ENCODE results near the gene STEAP3. TPM values are rescaled to one million over a fixed set of nuclear protein-coding genes. Genes with fewer than 3 reads are reported as not detected.

STEAP3 gene
- total and polyA plus RNA-seq, 2 donors (not counting 1 experiment from before 2014, with no cell fraction given) = 1.1 to 1.6 TPM

- peak overlapping the region; percentile 29 for H3K4me3 Mint-ChIP-seq
- no peaks in the 10 kb centered on the region for H3K9me3 Mint-ChIP-seq (ENCODE audit: insufficient read depth)
- ATAC-seq (ENCODE audit: low read depth) = peak; percentile 36
- no peak overlapping the region for H3K27ac Mint-ChIP-seq
- H3K4me1 Mint-ChIP-seq = peaks cover 11% of the 10 kb centered on the region
- ChIA-PET POLR2A (no interaction called here), CTCF (no interaction called here)
- Histone ChIP-seq H3K4me2 (replicated peaks; ENCODE audit: low read depth, low read length, poor library complexity, severe bottlenecking) (no peak overlapping the region), H3K27ac (ENCODE audit: low read length in 2 of 2) (no peak overlapping the region), H3K27me3 (replicated peaks in 1 of 4; ENCODE audit: control extremely low read depth in 1 of 4, control insufficient read depth in 3 of 4, insufficient read depth in 4 of 4, low read length in 3 of 4) (no peaks in the 10 kb centered on the region), H3K9ac (ENCODE audit: low read length) (no peak overlapping the region), H4K20me1 (ENCODE audit: control insufficient read depth, insufficient read depth, low read length, poor library complexity, severe bottlenecking) (no peaks in the 10 kb centered on the region), H3K36me3 (replicated peaks in 1 of 2; ENCODE audit: control extremely low read depth in 1 of 2, control insufficient read depth in 1 of 2, extremely low read depth in 1 of 2, insufficient read depth in 2 of 2, low read length in 1 of 2) (no peaks in the 10 kb centered on the region), H3K4me1 (ENCODE audit: control insufficient read depth in 2 of 2, insufficient read depth in 2 of 2, low read length in 2 of 2) (peaks cover 0 to 9% of the 10 kb centered on the region in 2 donors), H3K4me3 (ENCODE audit: control extremely low read depth in 1 of 5, extremely low read depth in 1 of 5, insufficient read depth in 1 of 5, low read depth in 2 of 5, low read length in 4 of 5) (no peak overlapping the region), H3K9me3 (ENCODE audit: control extremely low read depth in 1 of 3, control insufficient read depth in 2 of 3, insufficient read depth in 1 of 3, low read length in 2 of 3) (no peaks in the 10 kb centered on the region), H2AFZ (ENCODE audit: insufficient read depth, low read depth, low read length, poor library complexity, severe bottlenecking) (no peak overlapping the region), H3K79me2 (ENCODE audit: control insufficient read depth, insufficient read depth, low read length) (no peaks in the 10 kb centered on the region)
- intact Hi-C loops (cut with micrococcal nuclease) = no loop called here
- H3K27me3 Mint-ChIP-seq = no peaks in the 10 kb centered on the region
- peak; percentile 10 for DNase-seq
- TF ChIP-seq CTCF (IDR thresholded peaks at IDR 0.05) = no peak
- TF ChIP-seq EZH2 (IDR thresholded peaks at IDR 0.05; ENCODE audit: borderline replicate concordance, insufficient read depth, low read depth, low read length, poor library complexity, severe bottlenecking) = no peak
- 75% methylated on average over 9 of the region's 10 CpGs for WGBS (ENCODE audit: insufficient coverage)
Measured at GRCh38 chr2:119231975-119232665, 8.5 kb downstream of the STEAP3 start.

- no peak overlapping the region for H3K27ac ChIP-seq (ENCODE audit: low read length in 2 of 2)
- Mint-ChIP-seq H3K27ac (no peak overlapping the region), H3K4me3 (peak overlapping the region; percentile 29), H3K27me3 (no peaks in the 10 kb centered on the region), H3K4me1 (peaks cover 12% of the 10 kb centered on the region), H3K9me3 (ENCODE audit: insufficient read depth) (no peaks in the 10 kb centered on the region)
- H4K20me1 ChIP-seq (ENCODE audit: control insufficient read depth, insufficient read depth, low read length, poor library complexity, severe bottlenecking) = no peaks in the 10 kb centered on the region
- no peaks in the 10 kb centered on the region for H3K9me3 ChIP-seq (ENCODE audit: control extremely low read depth in 1 of 3, control insufficient read depth in 2 of 3, insufficient read depth in 1 of 3, low read length in 2 of 3)
- H3K79me2 ChIP-seq (ENCODE audit: control insufficient read depth, insufficient read depth, low read length) = no peaks in the 10 kb centered on the region
- intact Hi-C loops (cut with micrococcal nuclease) = no loop called here
- no peak for DNase-seq
- ChIA-PET POLR2A (no interaction called here), CTCF (no interaction called here)
- H3K27me3 ChIP-seq (replicated peaks in 1 of 4; ENCODE audit: control extremely low read depth in 1 of 4, control insufficient read depth in 3 of 4, insufficient read depth in 4 of 4, low read length in 3 of 4) = no peaks in the 10 kb centered on the region
- no peak for TF ChIP-seq CTCF (IDR thresholded peaks at IDR 0.05)
- H3K4me3 ChIP-seq (ENCODE audit: control extremely low read depth in 1 of 5, extremely low read depth in 1 of 5, insufficient read depth in 1 of 5, low read depth in 2 of 5, low read length in 4 of 5) = no peak overlapping the region
- no peak overlapping the region for H2AFZ ChIP-seq (ENCODE audit: insufficient read depth, low read depth, low read length, poor library complexity, severe bottlenecking)
- H3K9ac ChIP-seq (ENCODE audit: low read length) = no peak overlapping the region
- H3K4me2 ChIP-seq (replicated peaks; ENCODE audit: low read depth, low read length, poor library complexity, severe bottlenecking) = no peak overlapping the region
- ATAC-seq (ENCODE audit: low read depth) = peak; percentile 21
- peaks cover 0 to 9% of the 10 kb centered on the region in 2 donors for H3K4me1 ChIP-seq (ENCODE audit: control insufficient read depth in 2 of 2, insufficient read depth in 2 of 2, low read length in 2 of 2)
- H3K36me3 ChIP-seq (replicated peaks in 1 of 2; ENCODE audit: control extremely low read depth in 1 of 2, control insufficient read depth in 1 of 2, extremely low read depth in 1 of 2, insufficient read depth in 2 of 2, low read length in 1 of 2) = no peaks in the 10 kb centered on the region
- 86% methylated on average over 1 of the region's 3 CpGs for WGBS (ENCODE audit: insufficient coverage)
Measured at GRCh38 chr2:119232666-119232993, 9.0 kb downstream of the STEAP3 start.

All from B cell (primary cell).